ENCODE results near the gene GLUL.

The GLUL gene

DNA sequence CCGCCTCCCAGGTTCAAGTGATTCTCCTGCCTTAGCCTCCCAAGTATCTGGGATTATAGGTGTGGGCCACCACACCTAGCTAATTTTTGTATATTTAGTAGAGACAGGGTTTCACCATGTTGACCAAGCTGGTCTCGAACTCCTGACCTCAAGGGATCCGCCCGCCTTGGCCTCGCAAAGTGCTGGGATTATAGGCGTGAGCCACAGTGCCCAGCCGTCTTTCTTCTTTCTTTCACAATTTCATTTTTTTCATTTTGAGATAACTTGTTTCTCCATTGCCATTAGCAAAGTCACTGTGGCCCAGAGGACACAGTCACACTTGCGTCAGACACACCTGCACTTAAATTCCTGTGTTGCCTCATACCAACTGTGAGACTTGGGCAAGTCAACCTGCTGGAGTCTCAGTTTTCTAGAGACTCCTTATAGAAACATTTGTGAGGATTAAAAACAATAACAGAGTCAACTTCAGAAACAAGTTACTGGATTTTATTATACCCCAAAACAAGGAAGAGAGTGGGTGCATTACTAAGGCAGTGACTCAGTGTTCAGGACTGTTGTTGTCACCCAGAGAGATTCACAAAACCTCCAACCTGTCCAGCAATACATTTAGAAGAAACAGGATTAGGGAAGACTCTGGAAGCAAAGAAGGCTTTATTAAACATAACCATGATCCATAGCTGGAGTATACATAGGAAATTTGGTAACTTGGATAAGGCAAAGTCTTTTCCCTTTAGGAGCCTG lies 6.2 kb upstream of the GLUL start:
- TF ChIP-seq, protein P1, sequence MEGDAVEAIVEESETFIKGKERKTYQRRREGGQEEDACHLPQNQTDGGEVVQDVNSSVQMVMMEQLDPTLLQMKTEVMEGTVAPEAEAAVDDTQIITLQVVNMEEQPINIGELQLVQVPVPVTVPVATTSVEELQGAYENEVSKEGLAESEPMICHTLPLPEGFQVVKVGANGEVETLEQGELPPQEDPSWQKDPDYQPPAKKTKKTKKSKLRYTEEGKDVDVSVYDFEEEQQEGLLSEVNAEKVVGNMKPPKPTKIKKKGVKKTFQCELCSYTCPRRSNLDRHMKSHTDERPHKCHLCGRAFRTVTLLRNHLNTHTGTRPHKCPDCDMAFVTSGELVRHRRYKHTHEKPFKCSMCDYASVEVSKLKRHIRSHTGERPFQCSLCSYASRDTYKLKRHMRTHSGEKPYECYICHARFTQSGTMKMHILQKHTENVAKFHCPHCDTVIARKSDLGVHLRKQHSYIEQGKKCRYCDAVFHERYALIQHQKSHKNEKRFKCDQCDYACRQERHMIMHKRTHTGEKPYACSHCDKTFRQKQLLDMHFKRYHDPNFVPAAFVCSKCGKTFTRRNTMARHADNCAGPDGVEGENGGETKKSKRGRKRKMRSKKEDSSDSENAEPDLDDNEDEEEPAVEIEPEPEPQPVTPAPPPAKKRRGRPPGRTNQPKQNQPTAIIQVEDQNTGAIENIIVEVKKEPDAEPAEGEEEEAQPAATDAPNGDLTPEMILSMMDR (IDR thresholded peaks at IDR 0.05; ENCODE audit: control insufficient read depth, insufficient read depth, low read depth, low read length, missing control alignments) = no peak
- DNase-seq (ENCODE audit: low read depth) = no peak
- no peak overlapping the region for H3K4me3 ChIP-seq (ENCODE audit: control insufficient read depth, low read depth, low read length)

- DNase-seq (ENCODE audit: low read depth) = no peak
- TF ChIP-seq, protein P1 (IDR thresholded peaks at IDR 0.05; ENCODE audit: control insufficient read depth, insufficient read depth, low read depth, low read length, missing control alignments) = no peak
- no peak overlapping the region for H3K4me3 ChIP-seq (ENCODE audit: control insufficient read depth, low read depth, low read length)
Measured at GRCh38 chr1:182395906-182396305, 4.3 kb upstream of the GLUL start.

DNA sequence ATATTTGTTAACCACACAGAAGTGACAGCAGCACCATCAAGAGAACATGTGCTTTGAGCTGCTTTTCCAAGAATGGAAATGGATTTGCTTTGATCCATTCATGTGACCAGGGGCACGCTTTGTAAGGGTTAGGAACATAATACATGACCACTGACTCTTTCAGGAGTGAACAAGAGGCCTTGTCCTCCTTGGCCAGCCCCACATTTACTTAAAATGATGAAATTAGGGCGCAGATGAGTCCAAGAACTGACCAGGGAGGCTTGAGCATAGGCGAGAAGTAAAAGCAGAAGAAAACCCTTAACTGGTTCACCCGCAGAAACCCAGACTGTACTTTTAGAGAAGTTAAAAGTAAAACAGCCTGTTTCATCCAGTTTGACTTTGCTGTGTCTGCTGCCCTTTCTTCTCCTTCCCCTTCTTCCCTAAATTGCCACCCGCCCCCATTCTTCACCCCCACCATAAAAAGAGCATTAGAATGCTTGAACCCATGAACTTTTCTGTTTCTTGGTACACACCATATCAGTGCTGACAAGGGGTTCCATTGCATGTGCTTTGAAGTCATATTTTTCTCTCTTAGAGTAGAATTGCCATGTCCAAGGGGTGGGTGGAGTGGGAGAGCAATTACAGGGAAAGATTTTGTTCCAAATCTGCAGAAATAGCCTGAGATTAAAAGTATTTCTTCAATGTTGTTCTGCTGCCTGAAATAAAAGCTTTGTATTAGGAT lies 2.6 kb upstream of the GLUL start:
- TF ChIP-seq, protein P1 (IDR thresholded peaks at IDR 0.05; ENCODE audit: control insufficient read depth, insufficient read depth, low read depth, low read length, missing control alignments) = no peak
- DNase-seq (ENCODE audit: low read depth) = no peak
- no peak overlapping the region for H3K4me3 ChIP-seq (ENCODE audit: control insufficient read depth, low read depth, low read length)

DNA sequence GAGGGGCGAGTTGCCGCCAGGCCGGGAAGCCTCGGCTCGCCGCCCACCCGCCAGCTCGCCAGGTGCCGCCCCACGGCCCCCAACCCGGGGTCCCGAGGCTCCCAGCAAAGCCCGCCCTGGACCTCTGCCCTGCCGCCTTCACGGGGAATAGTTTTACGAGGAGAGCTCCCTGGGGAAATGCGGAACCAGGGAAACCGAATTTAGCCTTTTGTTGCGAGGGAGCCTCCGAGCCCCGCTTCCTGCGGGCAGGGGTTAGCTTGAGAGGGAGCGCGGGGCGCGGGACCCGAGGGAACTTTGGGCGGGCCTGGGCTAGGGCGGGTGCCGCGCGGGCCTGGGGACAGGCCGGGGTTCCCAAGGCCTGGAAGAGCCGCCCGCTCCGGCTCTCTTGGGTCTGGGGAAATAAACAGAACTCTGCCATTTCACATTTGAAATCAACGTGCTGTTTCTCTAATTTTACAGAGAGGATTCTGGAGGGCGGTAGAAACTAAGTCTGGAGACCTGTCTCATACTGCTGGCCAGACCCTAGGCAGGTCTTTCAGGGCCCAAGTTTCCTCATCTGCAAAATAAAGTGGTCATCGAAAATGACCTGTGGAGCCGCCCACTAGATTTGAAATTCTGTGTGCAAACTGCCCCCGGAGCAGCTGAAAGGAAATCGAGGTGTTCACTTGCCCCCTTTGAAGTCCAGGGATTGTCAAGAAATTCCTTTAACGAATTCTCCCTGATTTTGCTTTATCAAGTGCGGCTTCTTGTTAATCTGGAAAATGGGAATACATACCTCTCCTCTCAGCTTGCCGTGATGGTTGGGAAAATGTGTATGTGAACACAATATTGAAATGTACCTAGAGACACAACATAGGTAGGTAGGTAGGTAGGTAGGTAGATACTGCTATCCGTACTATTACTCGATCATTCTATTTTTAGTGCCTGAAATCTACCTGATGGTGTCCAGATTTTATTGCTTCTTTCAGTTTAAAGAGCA lies 749 bp upstream of the GLUL start:
- TF ChIP-seq, protein P1 (IDR thresholded peaks at IDR 0.05; ENCODE audit: control insufficient read depth, insufficient read depth, low read depth, low read length, missing control alignments) = no peak
- peak overlapping the region; percentile 82 for H3K4me3 ChIP-seq (ENCODE audit: control insufficient read depth, low read depth, low read length)
- no peak for DNase-seq (ENCODE audit: low read depth)

DNA sequence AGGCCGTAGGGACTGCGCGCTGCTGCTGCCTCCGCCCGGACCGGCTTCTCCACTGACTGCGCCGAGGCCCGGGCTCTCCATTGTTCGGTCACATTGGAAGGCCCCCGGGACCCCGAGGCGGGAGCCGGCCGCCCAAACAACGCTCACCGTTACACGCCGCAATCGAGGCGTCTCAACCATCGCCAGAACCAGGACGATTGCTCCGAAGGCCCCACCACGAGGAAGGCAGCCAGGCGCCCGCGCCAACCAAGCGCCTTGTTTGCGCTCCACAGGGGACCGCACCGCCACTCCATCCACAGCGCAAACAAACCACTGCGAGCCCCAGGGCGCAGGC lies 595 bp downstream of the GLUL start:
- TF ChIP-seq, protein P1 (IDR thresholded peaks at IDR 0.05; ENCODE audit: control insufficient read depth, insufficient read depth, low read depth, low read length, missing control alignments) = peak; percentile 26
- peak overlapping the region; percentile 82 for H3K4me3 ChIP-seq (ENCODE audit: control insufficient read depth, low read depth, low read length)
- DNase-seq (ENCODE audit: low read depth) = no peak

- peak overlapping the region; percentile 82 for H3K4me3 ChIP-seq (ENCODE audit: control insufficient read depth, low read depth, low read length)
- DNase-seq (ENCODE audit: low read depth) = no peak
- TF ChIP-seq, protein P1 (IDR thresholded peaks at IDR 0.05; ENCODE audit: control insufficient read depth, insufficient read depth, low read depth, low read length, missing control alignments) = no peak
Measured at GRCh38 chr1:182389619-182390047, 2.0 kb downstream of the GLUL start.
